ENCODE measurements around the gene L3MBTL4.

The L3MBTL4 gene

GRCh38 chr18:5955861-5956260, 458.9 kb downstream of the L3MBTL4 start:
- DNase-seq: no peak

- no peak for DNase-seq
Observed at GRCh38 chr18:5951515-5952091, 463.1 kb downstream of the L3MBTL4 start.

- DNase-seq: no peak
Observed at GRCh38 chr18:5948781-5949180, 465.9 kb downstream of the L3MBTL4 start.

GRCh38 chr18:5948237-5948636, 466.5 kb downstream of the L3MBTL4 start:
- no peak for DNase-seq

- no peak for DNase-seq
Observed at GRCh38 chr18:5944448-5944847, 470.3 kb downstream of the L3MBTL4 start.

GRCh38 chr18:5943514-5943913, 471.2 kb downstream of the L3MBTL4 start:
- DNase-seq: peak in 1 of 5 experiments; percentile 8

GRCh38 chr18:5942591-5942990, 472.1 kb downstream of the L3MBTL4 start:
- DNase-seq: peak in 1 of 5 experiments; percentile 18

GRCh38 chr18:5941890-5942289, 472.8 kb downstream of the L3MBTL4 start:
- no peak for DNase-seq

GRCh38 chr18:5939801-5940667, 474.7 kb downstream of the L3MBTL4 start:
- DNase-seq: no peak

GRCh38 chr18:5937795-5938194, 476.9 kb downstream of the L3MBTL4 start:
- no peak for DNase-seq

GRCh38 chr18:5937121-5937520, 477.6 kb downstream of the L3MBTL4 start:
- no peak for DNase-seq

- DNase-seq: no peak
Observed at GRCh38 chr18:5930789-5931188, 483.9 kb downstream of the L3MBTL4 start.

GRCh38 chr18:5918205-5918858, 496.4 kb downstream of the L3MBTL4 start:
- DNase-seq: no peak

- DNase-seq: no peak
Observed at GRCh38 chr18:5914951-5915350, 499.8 kb downstream of the L3MBTL4 start.

GRCh38 chr18:5914016-5914415, 500.7 kb downstream of the L3MBTL4 start:
- no peak for DNase-seq

- DNase-seq: no peak
Observed at GRCh38 chr18:5912566-5912965, 502.1 kb downstream of the L3MBTL4 start.

- DNase-seq: no peak
Observed at GRCh38 chr18:5909125-5909524, 505.6 kb downstream of the L3MBTL4 start.
